Hippocampal formation (tissue), 2 donors: ENCODE measurements around the gene CD33.
A peak's percentile ranks its signal among the peaks of the same experiment; 100 is the strongest.

Source experiments
- DNase-seq, 2 donors: peaks; one replicate each; lab custom pipeline; 2025; lab: John Stamatoyannopoulos, UW

CD33 gene

GRCh38 chr19:51258165-51259160, 33.6 kb downstream of the CD33 start:
- no peak for DNase-seq

- DNase-seq: peak; percentile 18 to 20
These were observed 34.7 kb downstream of the CD33 start for GRCh38 chr19:51259348-51260245.

GRCh38 chr19:51263808-51264207, 38.9 kb downstream of the CD33 start:
- no peak for DNase-seq

GRCh38 chr19:51271067-51271466, 46.2 kb downstream of the CD33 start:
- DNase-seq: no peak

- no peak for DNase-seq
These were observed 47.4 kb downstream of the CD33 start for GRCh38 chr19:51272183-51272810.

GRCh38 chr19:51274049-51274770, 49.3 kb downstream of the CD33 start:
- no peak for DNase-seq

- no peak for DNase-seq
These were observed 52.2 kb downstream of the CD33 start for GRCh38 chr19:51277112-51277511.

GRCh38 chr19:51282335-51282734, 57.5 kb downstream of the CD33 start:
- no peak for DNase-seq

GRCh38 chr19:51285682-51286081, 60.8 kb downstream of the CD33 start:
- no peak for DNase-seq
